ENCODE results near the gene TOM1L2. TPM values are rescaled to one million over a fixed set of nuclear protein-coding genes. Genes with fewer than 3 reads are reported as not detected.

The TOM1L2 gene
- total RNA-seq, 1 donor from 2014 or later, result 13.4 TPM

- no peak for DNase-seq (ENCODE audit: low spot score)
- Mint-ChIP-seq H3K27ac (no peak overlapping the region), H3K27me3 (ENCODE audit: low read depth) (peaks cover 2% of the 10 kb centered on the region), H3K4me1 (ENCODE audit: low read depth) (peaks cover 10% of the 10 kb centered on the region), H3K9me3 (no peaks in the 10 kb centered on the region), H3K4me3 (ENCODE audit: low read depth) (no peak overlapping the region), H3K36me3 (ENCODE audit: low read depth) (no peaks in the 10 kb centered on the region)
- intact Hi-C loops (cut with micrococcal nuclease), result no loop called here
These were observed 38.4 kb downstream of the TOM1L2 start for GRCh38 chr17:17933775-17934174.

GRCh38 chr17:17931159-17931558 is 41.0 kb downstream of the TOM1L2 start:
- Mint-ChIP-seq H3K27ac (no peak overlapping the region), H3K4me3 (ENCODE audit: low read depth) (no peak overlapping the region), H3K27me3 (ENCODE audit: low read depth) (peaks cover 2% of the 10 kb centered on the region), H3K9me3 (no peaks in the 10 kb centered on the region), H3K4me1 (ENCODE audit: low read depth) (peaks cover 9% of the 10 kb centered on the region), H3K36me3 (ENCODE audit: low read depth) (no peaks in the 10 kb centered on the region)
- intact Hi-C loops (cut with micrococcal nuclease), result no loop called here
- DNase-seq (ENCODE audit: low spot score), result no peak

- Mint-ChIP-seq H3K4me1 (ENCODE audit: low read depth) (peaks cover 5% of the 10 kb centered on the region), H3K27ac (no peak overlapping the region), H3K36me3 (ENCODE audit: low read depth) (no peaks in the 10 kb centered on the region), H3K9me3 (no peaks in the 10 kb centered on the region), H3K4me3 (ENCODE audit: low read depth) (no peak overlapping the region), H3K27me3 (ENCODE audit: low read depth) (peaks cover 2% of the 10 kb centered on the region)
- intact Hi-C loops (cut with micrococcal nuclease), result no loop called here
- no peak for DNase-seq (ENCODE audit: low spot score)
These were observed 41.5 kb downstream of the TOM1L2 start for GRCh38 chr17:17930674-17931073.

- Mint-ChIP-seq H3K36me3 (ENCODE audit: low read depth) (no peaks in the 10 kb centered on the region), H3K9me3 (no peaks in the 10 kb centered on the region), H3K27ac (no peak overlapping the region), H3K27me3 (ENCODE audit: low read depth) (peaks cover 2% of the 10 kb centered on the region), H3K4me1 (ENCODE audit: low read depth) (no peaks in the 10 kb centered on the region), H3K4me3 (ENCODE audit: low read depth) (no peak overlapping the region)
- intact Hi-C loops (cut with micrococcal nuclease), result no loop called here
- no peak for DNase-seq (ENCODE audit: low spot score)
These were observed 42.4 kb downstream of the TOM1L2 start for GRCh38 chr17:17929655-17930380.

GRCh38 chr17:17928398-17929287 is 43.6 kb downstream of the TOM1L2 start:
- H3K27me3 Mint-ChIP-seq (ENCODE audit: low read depth), result peaks cover 2% of the 10 kb centered on the region
- no peak overlapping the region for H3K4me3 Mint-ChIP-seq (ENCODE audit: low read depth)
- no peaks in the 10 kb centered on the region for H3K9me3 Mint-ChIP-seq
- H3K4me1 Mint-ChIP-seq (ENCODE audit: low read depth), result no peaks in the 10 kb centered on the region
- intact Hi-C loops (cut with micrococcal nuclease), result no loop called here
- no peak for DNase-seq (ENCODE audit: low spot score)
- no peak overlapping the region for H3K27ac Mint-ChIP-seq
- H3K36me3 Mint-ChIP-seq (ENCODE audit: low read depth), result no peaks in the 10 kb centered on the region

GRCh38 chr17:17926840-17927449 is 45.3 kb downstream of the TOM1L2 start:
- intact Hi-C loops (cut with micrococcal nuclease), result no loop called here
- H3K4me3 Mint-ChIP-seq (ENCODE audit: low read depth), result no peak overlapping the region
- H3K36me3 Mint-ChIP-seq (ENCODE audit: low read depth), result no peaks in the 10 kb centered on the region

GRCh38 chr17:17926036-17926435 is 46.2 kb downstream of the TOM1L2 start:
- no peak overlapping the region for H3K4me3 Mint-ChIP-seq (ENCODE audit: low read depth)
- intact Hi-C loops (cut with micrococcal nuclease), result no loop called here
- H3K9me3 Mint-ChIP-seq, result no peaks in the 10 kb centered on the region
- no peaks in the 10 kb centered on the region for H3K27me3 Mint-ChIP-seq (ENCODE audit: low read depth)
- DNase-seq (ENCODE audit: low spot score), result no peak
- H3K27ac Mint-ChIP-seq, result no peak overlapping the region
- H3K36me3 Mint-ChIP-seq (ENCODE audit: low read depth), result no peaks in the 10 kb centered on the region
- H3K4me1 Mint-ChIP-seq (ENCODE audit: low read depth), result no peaks in the 10 kb centered on the region

More at GRCh38 chr17:17926840-17927449, 45.3 kb downstream of the TOM1L2 start:
- Mint-ChIP-seq H3K27ac (no peak overlapping the region), H3K4me1 (ENCODE audit: low read depth) (no peaks in the 10 kb centered on the region), H3K9me3 (no peaks in the 10 kb centered on the region), H3K27me3 (ENCODE audit: low read depth) (peaks cover 2% of the 10 kb centered on the region)
- no peak for DNase-seq (ENCODE audit: low spot score)

- H3K36me3 Mint-ChIP-seq (ENCODE audit: low read depth), result no peaks in the 10 kb centered on the region
- intact Hi-C loops (cut with micrococcal nuclease), result no loop called here
- no peak for DNase-seq (ENCODE audit: low spot score)
- H3K4me1 Mint-ChIP-seq (ENCODE audit: low read depth), result no peaks in the 10 kb centered on the region
- H3K27me3 Mint-ChIP-seq (ENCODE audit: low read depth), result no peaks in the 10 kb centered on the region
- H3K4me3 Mint-ChIP-seq (ENCODE audit: low read depth), result no peak overlapping the region
- H3K27ac Mint-ChIP-seq, result no peak overlapping the region
- H3K9me3 Mint-ChIP-seq, result no peaks in the 10 kb centered on the region
These were observed 47.3 kb downstream of the TOM1L2 start for GRCh38 chr17:17924857-17925250.

GRCh38 chr17:17924131-17924856 is 47.9 kb downstream of the TOM1L2 start:
- Mint-ChIP-seq H3K27ac (no peak overlapping the region), H3K36me3 (ENCODE audit: low read depth) (no peaks in the 10 kb centered on the region), H3K27me3 (ENCODE audit: low read depth) (no peaks in the 10 kb centered on the region), H3K4me1 (ENCODE audit: low read depth) (peaks cover 1% of the 10 kb centered on the region), H3K4me3 (ENCODE audit: low read depth) (no peak overlapping the region), H3K9me3 (no peaks in the 10 kb centered on the region)
- no peak for DNase-seq (ENCODE audit: low spot score)
- intact Hi-C loops (cut with micrococcal nuclease), result no loop called here

GRCh38 chr17:17922070-17922614 is 50.1 kb downstream of the TOM1L2 start:
- H3K4me1 Mint-ChIP-seq (ENCODE audit: low read depth), result peaks cover 3% of the 10 kb centered on the region
- no peak overlapping the region for H3K27ac Mint-ChIP-seq
- no peaks in the 10 kb centered on the region for H3K9me3 Mint-ChIP-seq
- no peaks in the 10 kb centered on the region for H3K27me3 Mint-ChIP-seq (ENCODE audit: low read depth)
- DNase-seq (ENCODE audit: low spot score), result no peak
- H3K4me3 Mint-ChIP-seq (ENCODE audit: low read depth), result no peak overlapping the region
- intact Hi-C loops (cut with micrococcal nuclease), result no loop called here
- H3K36me3 Mint-ChIP-seq (ENCODE audit: low read depth), result no peaks in the 10 kb centered on the region

GRCh38 chr17:17921192-17922069 is 50.8 kb downstream of the TOM1L2 start:
- no peak overlapping the region for H3K4me3 Mint-ChIP-seq (ENCODE audit: low read depth)
- intact Hi-C loops (cut with micrococcal nuclease), result no loop called here
- H3K27ac Mint-ChIP-seq, result no peak overlapping the region
- no peaks in the 10 kb centered on the region for H3K9me3 Mint-ChIP-seq
- H3K4me1 Mint-ChIP-seq (ENCODE audit: low read depth), result peaks cover 3% of the 10 kb centered on the region
- no peak for DNase-seq (ENCODE audit: low spot score)
- H3K36me3 Mint-ChIP-seq (ENCODE audit: low read depth), result no peaks in the 10 kb centered on the region
- H3K27me3 Mint-ChIP-seq (ENCODE audit: low read depth), result no peaks in the 10 kb centered on the region
